GM18861 (cell line): ENCODE results near the gene GIPR.

Experiments used
- ATAC-seq: cut with Tn5 transposase; IDR thresholded peaks from one replicate; pipeline ENCODE4 v1.9.1; 2021; ENCODE audit not compliant: unreplicated experiment

Gene GIPR

GRCh38 chr19:45730368-45731288, 62.6 kb downstream of the GIPR start, which contains the start of gene FBXO46:
Gene FBXO46 (minus strand): TSS chr19:45730896. CDS start chr19:45713495, 17,401 bp downstream.
- ATAC-seq, result peak; percentile 81
